GM12801 (cell line): ENCODE measurements around the gene MANEA.

Source experiments
- CTCF ChIP-seq: IDR thresholded peaks from one replicate; pipeline ENCODE4 v1.5.1; 2011; ENCODE audit warnings: control low read depth; ENCODE audit not compliant: insufficient read length; ENCODE audit errors: extremely low read depth

The MANEA gene

DNA sequence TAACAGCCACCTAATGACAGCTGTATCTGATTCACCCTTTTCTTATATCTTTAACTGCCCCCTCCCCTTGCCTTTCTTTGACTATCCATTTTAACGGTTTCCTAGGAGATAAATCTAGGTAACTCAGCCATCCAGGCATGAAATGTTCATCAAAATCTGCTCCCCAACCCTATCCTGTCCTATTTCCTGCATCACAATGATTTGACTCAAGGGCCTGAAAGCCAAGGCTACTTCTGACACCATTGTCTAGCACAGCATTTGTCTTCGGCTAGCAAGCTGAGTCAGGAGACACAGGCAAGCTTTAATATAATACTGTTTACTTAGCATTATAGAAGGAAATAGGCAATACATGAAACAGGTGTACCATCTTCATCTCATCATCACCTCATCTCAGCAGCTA, 31.6 kb upstream of the MANEA start:
- no peak for TF ChIP-seq CTCF

GRCh38 chr6:95546148-95546547, 31.2 kb upstream of the MANEA start:
- no peak for TF ChIP-seq CTCF

DNA sequence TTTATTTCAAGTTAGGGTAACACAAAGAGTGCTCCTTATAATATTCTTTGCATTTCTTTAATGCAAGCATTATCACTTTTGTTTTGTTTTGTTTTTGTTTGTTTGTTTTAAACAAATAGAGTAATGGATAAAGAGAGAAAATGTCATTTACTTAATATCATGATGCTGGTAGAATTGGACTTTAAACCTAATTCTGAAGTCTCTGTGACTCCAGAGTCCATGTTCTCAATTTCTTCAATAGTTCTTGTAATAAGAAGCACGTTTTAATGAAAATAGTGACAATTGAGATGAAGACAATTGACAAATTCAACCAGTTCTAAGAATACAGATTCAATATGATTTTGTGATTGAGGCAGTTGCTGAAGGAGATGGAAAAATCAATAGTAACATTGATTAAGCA, 30.3 kb upstream of the MANEA start:
- no peak for TF ChIP-seq CTCF

DNA sequence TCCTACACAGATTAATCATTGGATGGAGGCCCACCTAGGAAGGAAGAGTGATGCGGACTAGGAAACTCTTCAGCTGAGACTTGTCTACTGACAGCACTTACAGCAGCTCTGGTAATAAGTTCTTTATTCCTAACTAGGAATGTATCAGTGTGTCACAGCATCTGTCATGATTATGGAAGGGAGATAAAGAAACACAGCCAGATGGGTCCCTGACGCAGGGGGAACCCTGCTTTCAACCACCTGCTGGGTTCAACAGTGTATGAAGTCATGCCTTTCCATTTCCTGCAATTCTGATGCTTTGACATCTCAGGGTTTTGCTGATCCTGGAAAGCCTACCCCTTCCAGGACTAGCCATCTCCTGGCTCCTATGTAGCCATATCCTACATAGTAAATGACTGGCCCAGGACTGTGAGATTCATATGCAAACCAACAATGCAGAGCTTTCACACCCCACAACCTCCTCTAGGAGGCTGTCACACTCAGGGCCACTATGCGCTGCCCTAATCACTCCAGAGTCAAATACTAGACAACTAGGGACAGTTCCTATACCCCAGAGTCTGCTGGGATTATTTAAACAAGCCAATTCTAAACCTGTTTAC, 29.0 kb upstream of the MANEA start:
- TF ChIP-seq CTCF: no peak

DNA sequence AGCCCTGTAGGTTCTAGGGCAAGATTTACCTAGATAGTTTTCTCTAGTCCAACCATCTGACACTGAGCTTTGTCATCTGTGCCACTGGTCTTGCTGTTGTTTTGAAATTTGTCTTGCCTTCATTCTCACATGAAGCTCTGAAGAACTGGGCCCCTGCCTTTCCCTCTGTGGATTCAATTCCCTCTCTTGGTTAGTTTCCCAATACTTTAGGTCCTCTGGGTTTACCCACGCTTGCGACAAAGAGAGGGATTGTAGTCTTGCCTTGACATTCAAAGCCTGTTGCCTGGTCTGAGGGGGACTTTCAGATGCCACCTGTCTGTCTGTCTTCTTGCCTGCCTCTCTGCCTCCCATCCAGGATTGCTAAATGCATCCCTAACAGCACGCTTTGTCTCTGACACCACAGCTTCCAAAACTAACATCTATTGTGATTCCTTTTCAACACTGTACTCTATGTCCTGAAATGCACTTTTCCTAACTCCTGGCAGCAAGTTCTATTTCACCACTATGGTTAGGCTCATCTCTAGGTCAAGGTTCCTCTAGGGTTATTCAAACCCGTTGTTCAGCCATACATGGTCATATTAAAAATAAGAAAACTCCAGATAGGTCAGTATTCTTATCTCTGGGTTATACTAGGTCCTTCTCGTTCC, 25.5 kb upstream of the MANEA start:
- no peak for TF ChIP-seq CTCF

GRCh38 chr6:95553880-95554279, 23.5 kb upstream of the MANEA start:
- no peak for TF ChIP-seq CTCF

- TF ChIP-seq CTCF: no peak
These were observed 7.8 kb upstream of the MANEA start for GRCh38 chr6:95569560-95569959.
